Measurements from ENCODE around the gene TSEN34.

DNA sequence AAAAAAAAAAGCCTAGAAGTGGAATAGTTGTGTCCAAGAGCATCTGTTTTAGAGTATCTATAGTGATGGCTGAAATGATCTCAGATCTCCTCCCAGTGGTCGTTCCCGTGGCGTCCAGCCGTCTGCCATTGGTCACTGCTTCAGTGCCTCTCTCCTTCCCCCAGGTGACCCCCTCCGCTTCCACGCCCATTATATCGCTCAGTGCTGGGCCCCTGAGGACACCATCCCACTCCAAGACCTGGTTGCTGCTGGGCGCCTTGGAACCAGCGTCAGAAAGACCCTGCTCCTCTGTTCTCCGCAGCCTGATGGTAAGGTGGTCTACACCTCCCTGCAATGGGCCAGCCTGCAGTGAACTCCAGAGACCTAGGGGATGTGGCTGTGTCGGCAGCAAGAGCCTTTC is 1.9 kb downstream of the TSEN34 start:
- TF ChIP-seq, protein P1, sequence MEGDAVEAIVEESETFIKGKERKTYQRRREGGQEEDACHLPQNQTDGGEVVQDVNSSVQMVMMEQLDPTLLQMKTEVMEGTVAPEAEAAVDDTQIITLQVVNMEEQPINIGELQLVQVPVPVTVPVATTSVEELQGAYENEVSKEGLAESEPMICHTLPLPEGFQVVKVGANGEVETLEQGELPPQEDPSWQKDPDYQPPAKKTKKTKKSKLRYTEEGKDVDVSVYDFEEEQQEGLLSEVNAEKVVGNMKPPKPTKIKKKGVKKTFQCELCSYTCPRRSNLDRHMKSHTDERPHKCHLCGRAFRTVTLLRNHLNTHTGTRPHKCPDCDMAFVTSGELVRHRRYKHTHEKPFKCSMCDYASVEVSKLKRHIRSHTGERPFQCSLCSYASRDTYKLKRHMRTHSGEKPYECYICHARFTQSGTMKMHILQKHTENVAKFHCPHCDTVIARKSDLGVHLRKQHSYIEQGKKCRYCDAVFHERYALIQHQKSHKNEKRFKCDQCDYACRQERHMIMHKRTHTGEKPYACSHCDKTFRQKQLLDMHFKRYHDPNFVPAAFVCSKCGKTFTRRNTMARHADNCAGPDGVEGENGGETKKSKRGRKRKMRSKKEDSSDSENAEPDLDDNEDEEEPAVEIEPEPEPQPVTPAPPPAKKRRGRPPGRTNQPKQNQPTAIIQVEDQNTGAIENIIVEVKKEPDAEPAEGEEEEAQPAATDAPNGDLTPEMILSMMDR (IDR thresholded peaks at IDR 0.05; ENCODE audit: low read depth, low read length) = no peak
- no peak for TF ChIP-seq EZH2phosphoT487 (IDR thresholded peaks at IDR 0.05; ENCODE audit: low read depth)

All from OCI-LY3 (cell line).